Skin epidermis (tissue), 12 donors: ENCODE measurements around the gene ME3.

ENCODE experiments used
- H3K27ac ChIP-seq, 21 experiments: fragments of 200-600 bp; sonication (generic) in 11 of 21; one replicate each; pipeline ENCODE4 v1.5.0; 2020; ENCODE audit warnings: mild to moderate bottlenecking in 3 of 21, inconsistent platforms in 2 of 21, moderate library complexity in 2 of 21
- H3K4me3 ChIP-seq, 7 experiments: fragments of 200-600 bp; sonication (generic) in 2 of 7; one replicate each; pipeline ENCODE4 v1.5.0; 2020; ENCODE audit warnings: inconsistent platforms in 2 of 7, mild to moderate bottlenecking in 2 of 7, moderate library complexity in 1 of 7

Gene ME3

DNA sequence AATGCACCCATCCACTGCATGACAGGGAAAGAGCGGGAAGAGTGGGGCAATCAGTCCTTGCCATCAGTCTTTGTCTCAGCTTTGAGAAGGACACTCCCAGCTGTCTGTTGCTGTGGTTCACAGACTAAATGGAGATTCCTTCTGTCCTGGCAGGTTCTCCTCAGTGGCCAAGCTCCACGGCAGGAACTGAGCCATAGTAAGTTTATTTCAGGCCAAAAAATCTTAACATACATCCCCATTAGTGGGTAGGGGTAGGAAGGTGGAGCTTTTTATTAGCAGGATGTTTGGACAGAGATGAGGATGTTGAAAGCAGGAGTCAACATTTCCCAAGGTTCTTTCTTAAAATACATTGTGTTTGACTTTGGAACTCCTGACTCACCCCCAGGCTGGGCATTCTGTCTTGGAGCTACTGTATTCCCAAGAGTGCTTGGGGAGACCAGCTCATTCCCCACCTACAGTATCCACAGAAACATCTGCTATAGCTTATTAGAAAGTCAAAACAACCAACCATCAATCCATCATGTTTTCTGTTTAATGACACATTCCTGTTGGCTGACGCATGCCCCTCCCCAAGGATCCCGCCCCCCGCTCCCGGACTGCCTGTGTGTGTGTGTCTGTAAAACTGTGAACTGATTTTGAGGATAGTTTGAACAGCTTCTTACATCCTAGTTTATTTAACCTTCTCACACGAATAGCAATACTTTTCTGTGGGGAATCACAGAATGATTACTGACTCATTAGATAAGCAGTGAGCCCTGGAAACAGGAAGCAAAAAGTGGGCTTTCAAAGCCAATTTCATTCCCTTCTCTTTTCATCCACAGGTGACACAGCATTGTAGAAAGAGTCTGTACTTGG, 188.2 kb downstream of the ME3 start:
- peak overlapping the region in 15 of 21 experiments; percentile 5 to 84 (median 40) for H3K27ac ChIP-seq
- H3K4me3 ChIP-seq = no peak overlapping the region

DNA sequence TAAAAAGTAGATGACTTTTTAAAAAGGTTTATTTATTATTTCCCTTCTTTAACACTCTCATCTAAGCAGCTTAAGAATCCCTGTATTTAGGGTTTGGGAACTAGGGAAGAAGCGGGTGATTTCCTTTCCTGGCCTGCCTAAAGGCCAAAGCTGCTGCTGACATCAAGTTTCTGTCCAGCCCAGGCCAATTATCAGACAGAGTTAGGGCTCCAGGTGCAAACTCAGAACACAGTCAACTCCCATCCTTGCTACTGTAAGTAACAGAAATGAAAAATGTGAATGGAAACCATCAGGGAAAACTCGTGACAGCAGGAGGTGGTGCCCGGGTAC, 188.8 kb downstream of the ME3 start:
- Histone ChIP-seq H3K27ac (peak overlapping the region in 13 of 21 experiments; percentile 5 to 84 (median 34)), H3K4me3 (no peak overlapping the region)

DNA sequence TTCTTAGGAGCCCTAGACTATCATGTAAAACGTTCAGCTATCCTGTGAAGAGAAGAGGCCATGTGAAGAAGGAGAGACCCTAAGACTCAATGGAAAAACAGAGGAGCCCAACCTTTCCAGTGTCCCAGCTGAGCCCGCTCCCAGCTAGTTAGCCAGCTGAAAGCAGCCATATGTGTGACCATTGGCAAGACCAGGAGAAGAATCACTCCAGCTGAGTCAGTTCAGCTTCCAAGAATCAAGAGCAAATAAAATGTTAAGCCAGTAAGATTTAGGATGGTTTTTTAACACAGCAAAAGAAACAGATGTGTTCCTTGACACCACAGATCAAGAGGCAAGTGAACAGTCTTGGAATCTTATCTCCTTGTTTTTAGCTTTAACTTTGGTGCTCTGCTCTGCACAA, 189.7 kb downstream of the ME3 start:
- Histone ChIP-seq H3K4me3 (no peak overlapping the region), H3K27ac (peak overlapping the region in 5 of 21 experiments; percentile 16 to 84 (median 65))

DNA sequence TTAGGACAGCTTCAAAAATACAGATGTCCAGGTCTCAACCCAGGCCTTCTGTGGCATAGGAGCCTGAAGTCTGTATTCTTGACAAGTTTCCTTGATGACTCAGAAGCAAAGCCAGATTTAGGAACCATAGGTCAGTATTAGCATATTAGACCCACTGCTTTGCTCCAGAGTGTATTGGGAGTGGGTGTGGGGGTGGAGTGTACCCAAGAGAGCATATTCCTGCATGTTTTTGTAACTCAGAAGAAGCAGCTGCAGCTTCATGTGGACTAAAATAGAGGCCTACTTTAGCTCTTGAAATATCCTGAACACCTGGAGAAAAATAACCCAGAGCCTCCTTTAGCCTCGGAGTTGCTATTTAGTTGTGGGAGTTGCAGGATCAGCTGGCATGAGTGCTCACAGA, 191.0 kb downstream of the ME3 start:
- no peak overlapping the region for H3K27ac ChIP-seq

DNA sequence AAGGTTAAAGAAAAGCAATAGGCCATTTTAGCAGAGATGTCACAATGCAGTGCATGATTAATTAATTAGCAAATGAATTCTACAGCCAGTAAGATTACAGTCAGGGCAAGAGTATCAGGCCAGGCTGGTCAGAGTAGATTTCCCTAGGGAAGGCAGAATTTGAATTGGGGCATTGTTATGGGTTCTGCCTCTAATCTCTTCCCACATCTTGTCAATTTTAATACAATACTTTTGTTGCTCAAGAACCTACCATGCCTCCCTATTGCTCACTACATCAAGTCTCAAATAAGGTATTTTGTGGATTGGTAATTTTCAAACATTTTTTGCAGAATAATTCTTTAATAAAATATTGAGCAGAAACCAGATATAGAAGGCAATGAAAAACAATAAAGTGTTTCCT, 194.1 kb downstream of the ME3 start:
- H3K27ac ChIP-seq = peak overlapping the region in 2 of 21 experiments; percentile 39 to 69
- no peak overlapping the region for H3K4me3 ChIP-seq

More for the DNA sequence above, 191.0 kb downstream of the ME3 start:
- H3K4me3 ChIP-seq = no peak overlapping the region

DNA sequence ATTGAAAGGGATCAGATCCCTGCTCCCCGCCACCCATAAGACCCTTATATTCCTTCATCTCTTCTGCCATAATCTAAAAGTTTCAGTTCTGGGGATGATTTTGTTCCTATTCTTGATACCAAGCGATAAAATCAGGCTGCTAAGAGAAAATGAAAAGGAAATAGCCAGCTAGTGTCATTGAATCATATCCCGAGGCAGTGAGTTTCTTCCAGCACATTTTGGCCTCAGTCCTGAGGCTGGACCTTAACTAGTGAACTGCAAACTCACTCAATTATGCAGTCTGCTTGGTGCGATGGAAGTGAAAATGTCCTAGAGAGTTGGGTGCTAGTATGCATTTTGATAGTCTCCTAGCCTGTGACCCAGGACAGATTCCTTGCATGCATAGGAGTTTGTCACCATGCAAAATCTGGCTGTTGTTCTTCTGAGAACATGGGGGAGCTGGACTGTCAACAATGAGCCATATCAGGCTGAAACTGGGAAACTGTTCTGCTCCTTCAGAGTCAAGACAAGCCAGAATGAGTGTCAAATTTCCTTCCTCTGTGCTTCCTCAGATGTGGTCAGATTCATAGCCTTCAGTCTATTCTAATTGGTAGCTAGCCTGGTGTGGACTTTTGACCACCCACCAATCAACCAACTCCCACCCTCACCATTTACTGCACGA, 194.8 kb downstream of the ME3 start:
- H3K27ac ChIP-seq = peak overlapping the region in 3 of 21 experiments; percentile 15 to 69 (median 39)

DNA sequence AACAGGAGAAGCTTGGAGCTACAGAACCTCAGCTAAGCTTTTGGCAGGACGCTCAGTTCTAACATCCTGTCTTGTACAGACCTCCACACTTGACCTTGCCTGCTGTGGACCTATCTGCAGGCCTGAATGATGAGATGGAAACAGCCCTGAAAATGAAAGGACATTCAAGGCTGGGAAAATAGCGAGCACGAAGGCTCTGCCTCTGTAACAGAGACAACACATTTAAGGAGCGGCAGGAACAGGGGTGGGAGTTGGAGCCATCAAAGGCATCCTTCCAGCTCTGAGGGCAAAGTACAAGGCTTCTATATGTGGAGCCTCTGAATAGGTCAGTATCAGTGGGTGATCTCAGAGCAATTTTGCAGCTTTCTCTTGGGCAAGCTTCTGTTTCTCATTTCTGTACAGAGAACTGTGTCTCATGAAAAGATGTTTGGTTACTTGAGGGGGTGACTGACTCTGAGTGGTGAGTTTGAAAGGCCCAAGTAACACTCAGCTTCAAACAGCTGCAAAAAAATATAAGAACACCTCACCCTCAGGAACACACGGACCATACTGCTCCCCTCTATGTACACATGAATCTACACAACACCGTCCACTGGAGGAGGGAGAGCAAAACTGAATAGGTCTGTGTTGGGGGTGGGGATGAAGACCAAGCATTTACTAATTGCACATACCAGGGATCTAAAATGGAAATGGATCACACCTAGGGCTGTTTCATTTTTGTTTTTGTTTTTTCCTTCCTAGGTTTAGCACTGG, 196.1 kb downstream of the ME3 start:
- Histone ChIP-seq H3K27ac (peak overlapping the region in 4 of 21 experiments; percentile 20 to 69 (median 48)), H3K4me3 (no peak overlapping the region)

More for the DNA sequence above, 194.8 kb downstream of the ME3 start:
- H3K4me3 ChIP-seq = no peak overlapping the region

DNA sequence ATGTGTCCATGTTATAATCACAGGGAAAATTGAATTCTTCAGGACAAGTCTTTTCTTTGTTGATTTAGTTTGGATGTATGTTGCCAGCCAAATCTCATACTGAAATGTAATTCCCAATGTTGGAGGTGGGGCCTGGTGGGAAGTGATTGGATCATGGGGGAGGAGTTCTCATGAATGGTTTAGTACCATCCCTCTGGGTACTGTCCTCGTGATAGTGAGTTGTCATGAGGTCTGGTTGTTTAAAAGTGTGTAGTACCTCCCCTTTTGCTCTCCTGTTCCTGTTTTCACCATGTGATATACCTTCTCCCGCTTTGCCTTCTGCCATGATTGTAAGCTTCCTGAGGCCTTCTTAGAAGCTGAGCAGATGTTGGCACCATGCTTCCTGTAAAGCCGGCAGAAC, 197.4 kb downstream of the ME3 start:
- Histone ChIP-seq H3K27ac (peak overlapping the region in 2 of 21 experiments; percentile 26 to 58), H3K4me3 (no peak overlapping the region)

DNA sequence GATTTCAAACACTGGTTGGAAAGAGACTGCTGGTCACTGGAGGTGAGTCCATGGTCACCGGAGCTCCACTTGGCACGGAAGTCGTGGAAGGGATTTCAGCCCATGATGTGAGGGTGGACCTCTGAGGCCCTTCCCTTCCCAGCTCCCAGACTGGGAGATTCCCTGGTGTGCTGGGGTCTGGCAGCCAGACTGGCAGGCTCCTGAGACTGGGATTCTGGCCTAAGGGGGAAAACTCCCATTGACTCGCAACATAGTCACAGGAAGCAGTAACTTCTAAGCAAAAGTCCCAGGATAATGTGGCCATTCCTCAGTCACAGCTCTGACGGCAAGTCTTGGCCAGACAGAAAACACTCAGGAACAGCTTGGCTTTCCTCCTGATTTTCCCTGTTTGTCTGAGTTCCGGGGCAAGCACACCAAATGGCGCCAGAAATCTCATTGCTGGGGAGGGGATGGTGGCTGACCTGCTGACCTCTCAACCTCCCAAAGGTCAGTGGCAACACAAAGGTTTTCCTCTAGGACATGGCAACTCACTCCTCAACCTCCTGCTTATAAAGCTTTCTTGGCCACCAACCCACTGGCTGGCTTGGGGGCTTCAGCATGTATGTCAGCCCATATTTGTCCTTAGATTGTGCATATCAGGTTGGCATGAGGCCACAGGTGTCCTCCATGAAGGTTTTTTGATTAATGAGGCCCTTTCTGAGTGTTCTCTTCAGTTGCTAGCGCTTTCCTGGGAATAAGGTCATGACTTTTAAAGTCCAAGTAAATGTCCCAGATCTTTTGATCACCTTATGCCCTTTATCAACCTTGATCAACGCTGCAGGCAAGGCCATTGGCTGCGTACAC, 198.2 kb downstream of the ME3 start:
- Histone ChIP-seq H3K27ac (peak overlapping the region in 7 of 21 experiments; percentile 11 to 63 (median 24)), H3K4me3 (no peak overlapping the region)

DNA sequence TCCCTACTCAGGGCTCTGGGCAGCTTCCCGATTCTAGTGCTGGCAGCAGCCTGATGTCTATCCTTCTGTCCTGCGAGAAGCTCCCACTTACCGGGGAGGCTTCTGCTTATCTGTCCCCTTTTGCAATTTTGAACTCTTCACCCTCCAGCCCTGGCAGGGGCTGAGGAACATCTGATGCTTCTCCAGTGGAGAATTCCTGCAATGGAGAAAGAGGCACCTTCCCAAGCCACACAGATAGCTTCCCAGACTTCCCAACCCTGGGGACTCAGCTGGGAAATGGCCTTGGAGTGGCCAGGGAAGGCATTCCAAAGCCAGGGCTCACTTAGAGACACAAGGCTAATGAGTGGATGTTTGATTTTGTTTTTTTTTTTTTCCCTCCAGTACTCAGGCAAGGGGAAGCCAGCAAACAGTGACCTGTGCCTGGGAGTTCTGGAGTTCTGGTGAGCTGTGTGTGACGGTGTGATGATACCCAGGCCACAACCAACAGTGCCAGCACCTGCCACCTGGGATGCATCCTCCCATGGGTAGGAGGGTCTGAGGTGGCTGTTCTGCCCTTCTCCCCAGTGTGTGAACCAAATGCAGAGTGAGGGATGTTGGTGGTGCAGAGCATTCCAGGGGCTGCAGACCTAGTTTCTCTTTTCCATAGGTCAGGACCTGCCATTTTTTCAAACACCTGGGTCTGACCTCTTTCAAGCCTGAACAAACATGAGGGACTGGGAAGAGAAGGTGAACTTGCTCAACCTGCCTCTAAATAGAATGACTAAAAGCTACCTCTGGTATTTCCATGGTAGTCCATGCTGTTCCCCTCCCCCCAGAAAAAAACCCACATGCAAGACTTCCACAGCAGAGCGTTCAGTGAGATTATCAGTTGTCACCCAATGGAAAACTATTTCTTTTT, 202.7 kb downstream of the ME3 start:
- Histone ChIP-seq H3K27ac (no peak overlapping the region), H3K4me3 (no peak overlapping the region)

DNA sequence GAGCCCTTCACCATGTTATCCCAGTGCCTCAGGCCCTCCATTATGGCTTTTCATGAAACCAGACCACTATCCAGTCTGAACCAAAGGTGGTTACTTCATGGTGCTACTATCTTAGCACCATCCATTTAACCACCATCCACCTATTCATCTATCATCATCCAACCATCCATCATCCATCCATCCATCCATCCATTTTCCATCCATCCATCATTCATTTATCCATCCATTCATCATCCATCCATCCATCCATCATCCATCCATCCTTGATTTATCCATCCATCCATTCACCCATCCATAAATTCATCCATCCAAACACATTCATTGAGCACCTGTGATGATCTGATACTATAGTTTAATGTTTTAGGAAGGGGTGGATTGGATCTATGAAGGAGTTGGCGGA, 204.2 kb downstream of the ME3 start:
- Histone ChIP-seq H3K4me3 (no peak overlapping the region), H3K27ac (no peak overlapping the region)

DNA sequence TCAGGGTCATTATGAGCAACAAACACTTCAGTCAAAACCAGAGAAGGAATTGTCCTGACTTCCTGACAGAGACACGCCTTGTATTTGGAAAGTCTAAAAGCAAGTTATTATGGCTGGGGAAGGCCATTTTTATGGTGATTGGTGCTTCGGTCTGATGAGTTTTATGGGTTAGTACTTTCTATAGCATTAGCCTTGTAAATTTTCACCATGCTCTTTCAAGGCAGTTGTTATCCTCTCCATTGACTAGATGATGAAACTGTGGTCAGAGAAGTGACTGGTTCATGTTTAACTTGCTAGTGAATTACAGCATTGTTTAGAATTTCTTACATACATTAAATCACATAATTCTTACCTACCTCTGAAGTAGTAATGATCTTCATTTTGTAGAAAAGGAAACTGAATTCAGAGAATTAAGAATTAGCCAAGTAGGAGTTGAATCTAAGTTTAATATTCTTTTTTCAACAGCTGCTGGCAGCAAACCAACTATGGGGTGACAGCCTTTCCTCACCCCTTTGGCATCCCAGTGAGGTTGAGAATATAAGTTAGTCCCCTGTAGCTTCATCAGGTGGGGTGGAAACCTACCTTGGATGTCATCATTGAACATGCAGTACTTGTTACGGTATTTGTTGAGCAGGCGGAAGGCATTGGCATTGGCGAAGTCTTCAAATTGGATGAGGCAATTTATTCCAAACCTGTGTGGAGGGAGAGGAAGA, 207.8 kb downstream of the ME3 start:
- no peak overlapping the region for H3K4me3 ChIP-seq
- no peak overlapping the region for H3K27ac ChIP-seq

DNA sequence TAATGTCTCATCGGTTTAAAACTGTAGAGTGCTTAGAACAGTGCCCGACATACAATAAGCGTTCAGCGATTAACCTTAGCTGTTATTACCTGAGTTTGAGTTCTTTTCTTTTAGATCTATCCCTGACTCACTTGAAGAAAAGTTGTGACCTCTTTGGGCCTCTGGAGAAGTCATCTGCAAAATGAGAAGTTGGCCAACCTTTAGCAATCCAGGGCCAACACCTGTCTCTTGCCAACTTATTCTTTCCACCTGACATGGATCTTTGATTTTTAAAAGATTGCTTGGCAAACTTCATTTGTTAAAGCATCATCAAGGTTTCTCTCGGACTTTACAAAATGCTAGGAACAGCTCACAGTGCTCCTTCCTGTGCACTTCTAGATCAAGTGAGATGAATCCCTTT, 208.5 kb downstream of the ME3 start:
- no peak overlapping the region for H3K4me3 ChIP-seq
- H3K27ac ChIP-seq = no peak overlapping the region

DNA sequence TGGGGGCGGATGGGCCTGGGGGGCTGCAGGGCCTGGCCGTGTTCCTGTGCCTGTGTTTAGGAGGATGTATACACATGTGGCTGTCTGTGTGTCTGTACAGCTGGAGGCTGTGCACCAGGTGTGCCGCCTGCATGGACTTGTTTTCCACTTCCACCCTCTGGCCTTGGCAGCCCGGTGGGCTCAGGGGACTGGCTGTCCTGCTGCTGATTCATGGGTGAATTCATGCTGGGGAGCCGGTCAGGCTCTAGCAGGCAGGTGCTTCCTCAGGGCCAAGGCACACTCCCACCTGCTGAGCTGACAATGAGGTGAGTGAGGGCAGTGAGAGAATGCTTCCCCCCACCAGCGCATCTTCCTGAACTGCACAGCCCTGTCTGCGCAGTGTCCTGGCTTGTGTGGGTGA, 209.3 kb downstream of the ME3 start:
- H3K27ac ChIP-seq = no peak overlapping the region
- H3K4me3 ChIP-seq = no peak overlapping the region

DNA sequence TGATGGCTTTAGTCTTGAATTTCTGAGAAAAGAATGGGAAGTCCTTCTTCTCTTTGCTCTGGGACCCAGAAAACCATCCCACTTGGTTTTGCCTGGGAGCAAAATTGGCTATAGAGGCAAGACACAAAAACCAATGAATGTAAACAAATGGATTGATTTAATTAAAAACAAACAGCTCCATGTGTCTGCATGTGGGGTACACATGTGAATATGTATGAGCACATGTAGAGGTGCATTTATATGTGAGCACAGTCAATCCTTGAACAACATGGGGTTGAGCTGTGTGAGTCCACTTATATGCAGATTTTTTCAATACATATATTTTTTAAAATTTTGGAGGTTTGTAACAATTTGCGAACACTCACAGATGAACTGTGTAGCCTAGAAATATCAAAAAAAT, 210.5 kb downstream of the ME3 start:
- Histone ChIP-seq H3K27ac (peak overlapping the region in 1 of 21 experiments; percentile 55), H3K4me3 (no peak overlapping the region)

DNA sequence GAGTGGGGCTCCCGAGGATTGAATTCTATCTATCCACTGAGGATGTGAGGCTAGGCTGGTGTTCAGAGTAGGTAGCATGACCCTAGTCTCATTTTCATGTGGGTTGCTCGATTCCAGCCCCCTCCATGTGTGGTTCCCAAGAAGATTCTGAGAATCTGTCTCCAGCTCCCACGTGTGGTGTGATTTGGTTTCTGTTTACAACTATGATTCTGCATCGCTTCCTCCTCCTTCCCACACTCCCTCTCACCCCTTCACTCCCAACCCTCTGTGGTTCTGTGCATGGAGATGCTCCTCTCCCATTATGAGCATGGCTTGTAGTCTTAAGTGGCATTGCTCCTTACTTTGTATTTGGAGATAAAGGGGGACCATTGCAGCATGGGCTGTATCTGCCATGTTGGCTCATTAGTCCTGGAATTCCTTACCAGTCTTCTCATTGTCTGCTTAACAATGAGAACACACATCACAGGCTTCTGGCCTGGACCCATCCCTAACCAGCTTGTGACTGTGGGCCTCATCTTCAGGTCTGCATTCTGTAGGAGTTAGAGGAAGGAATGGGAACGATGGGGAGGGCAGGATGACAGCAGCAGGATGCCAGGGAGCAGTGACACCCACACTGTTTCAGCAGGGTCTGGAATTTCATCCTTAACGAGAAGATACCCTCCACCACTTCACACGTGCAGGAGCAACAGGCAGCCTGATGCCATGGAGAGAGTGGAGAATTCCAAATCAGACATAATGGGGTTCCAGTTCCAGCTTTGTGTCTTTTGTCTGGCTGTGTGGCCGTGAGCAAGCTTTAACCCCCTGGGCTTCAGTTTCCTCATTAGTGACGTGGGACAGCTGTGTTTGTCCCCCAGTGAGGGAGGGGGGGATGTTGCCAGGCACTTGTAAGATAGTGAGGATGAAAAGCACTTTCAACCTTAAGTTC, 211.7 kb downstream of the ME3 start:
- Histone ChIP-seq H3K27ac (peak overlapping the region in 11 of 21 experiments; percentile 17 to 81 (median 45)), H3K4me3 (no peak overlapping the region)
